NCI-H146 treated with DMSO at 0.1 percent for 48 hours (cell line): ENCODE data around the gene ZSWIM4.
A peak's percentile ranks its signal among the peaks of the same experiment; 100 is the strongest.
"Not testable (repeated sequence)": the region's sequence is repeated elsewhere in the genome, so short reads cannot be mapped to it uniquely, and the experiment has no call there.

Source experiments
- DNase-seq: peaks from one replicate; lab custom pipeline; 2025; ENCODE audit not compliant: unreplicated experiment; lab: John Stamatoyannopoulos, UW

ZSWIM4 gene

GRCh38 chr19:13774217-13775191 is 20.7 kb upstream of the ZSWIM4 start, which contains the start of gene C19orf53:
Gene C19orf53, plus strand, starts transcription at chr19:13774456. Its CDS starts 22 bp downstream, at chr19:13774478.
- peak; percentile 92 for DNase-seq

- DNase-seq, result no peak
Measured at GRCh38 chr19:13778398-13778797, 16.8 kb upstream of the ZSWIM4 start.

- no peak for DNase-seq
Measured at GRCh38 chr19:13778847-13779246, 16.4 kb upstream of the ZSWIM4 start.

DNA sequence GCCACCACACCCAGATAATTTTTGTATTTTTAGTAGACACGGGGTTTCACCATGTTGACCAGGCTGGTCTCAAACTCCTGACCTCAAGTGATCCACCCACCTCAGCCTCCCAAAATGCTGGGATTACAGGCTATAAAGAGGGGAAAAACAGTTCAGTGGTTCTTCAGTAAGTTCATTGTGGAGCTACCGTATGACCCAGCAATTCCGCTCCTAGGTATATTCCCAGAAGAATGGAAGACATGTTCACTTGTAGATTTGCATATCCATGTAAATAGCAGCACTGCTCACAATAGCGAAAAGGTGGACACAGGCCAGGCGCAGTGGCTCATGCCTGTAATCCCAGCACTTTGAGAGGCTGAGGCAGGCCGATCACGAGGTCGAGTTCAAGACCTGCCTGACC is 15.4 kb upstream of the ZSWIM4 start:
- not testable (repeated sequence) for DNase-seq

GRCh38 chr19:13781547-13781946 is 13.7 kb upstream of the ZSWIM4 start:
- no peak for DNase-seq

- no peak for DNase-seq
Measured at GRCh38 chr19:13782537-13782936, 12.7 kb upstream of the ZSWIM4 start.

DNA sequence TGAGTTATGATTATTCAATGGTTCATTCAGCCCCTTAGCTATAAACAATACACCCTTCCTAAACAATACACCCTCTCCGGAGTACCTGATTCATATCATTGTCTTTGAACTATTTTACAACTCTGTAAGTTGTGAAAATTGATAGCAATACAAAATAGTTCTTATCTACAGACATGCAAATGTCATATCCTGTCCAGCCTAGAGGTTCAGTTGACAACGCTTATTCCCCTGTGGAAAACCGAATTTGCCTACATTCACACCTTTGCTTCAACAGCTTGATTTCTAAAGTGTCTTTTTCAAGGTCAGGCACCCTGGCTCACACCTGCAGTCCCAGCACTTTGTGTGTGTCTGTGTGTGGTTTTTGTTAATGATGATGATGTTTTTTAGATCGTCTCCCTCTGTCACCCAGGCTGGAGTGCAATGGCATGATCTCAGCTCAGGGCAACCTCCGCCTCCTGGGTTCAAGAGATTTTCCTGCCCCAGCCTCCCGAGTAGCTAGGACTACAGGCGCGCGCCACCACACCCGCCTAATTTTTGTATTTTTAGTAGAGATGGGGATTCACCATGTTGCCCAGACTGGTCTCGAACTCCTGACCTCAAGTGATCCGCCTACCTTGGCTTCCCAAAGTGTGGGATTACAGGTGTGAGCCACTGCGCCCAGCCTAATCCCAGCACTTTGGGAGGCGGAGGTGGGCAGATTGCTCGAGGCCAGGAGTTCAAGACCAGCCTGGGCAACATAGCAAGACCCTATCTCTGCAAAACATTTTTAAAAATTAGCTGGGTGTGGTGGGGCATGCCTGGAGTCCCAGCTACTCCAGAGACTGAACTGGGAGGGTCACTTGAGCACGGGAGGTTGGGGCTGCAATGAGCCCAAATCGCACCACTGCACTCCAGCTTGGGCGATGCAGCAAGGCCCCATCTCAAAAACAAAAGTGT is 11.4 kb upstream of the ZSWIM4 start:
- DNase-seq, result no peak

GRCh38 chr19:13784731-13785452 is 10.4 kb upstream of the ZSWIM4 start:
- peak; percentile 25 for DNase-seq

DNA sequence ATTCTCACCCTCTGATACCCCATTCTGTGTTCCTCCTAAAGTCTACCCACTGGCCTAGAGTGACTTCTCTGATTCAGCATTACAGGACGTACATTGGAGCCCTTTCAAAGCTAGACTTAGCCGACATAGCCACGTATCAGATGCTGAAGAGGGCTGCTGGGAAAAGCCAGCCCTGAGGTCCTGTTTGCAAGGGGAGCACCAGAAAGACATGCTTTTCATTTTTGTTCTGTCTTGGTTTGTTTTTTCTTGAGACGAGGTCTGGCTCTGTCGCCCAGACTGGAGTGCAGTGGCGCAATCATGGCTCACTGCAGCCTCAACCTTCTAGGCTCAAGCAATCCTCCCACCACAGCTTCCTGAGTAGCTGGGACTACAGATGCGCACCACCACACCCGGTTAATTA is 6.3 kb upstream of the ZSWIM4 start:
- no peak for DNase-seq

DNA sequence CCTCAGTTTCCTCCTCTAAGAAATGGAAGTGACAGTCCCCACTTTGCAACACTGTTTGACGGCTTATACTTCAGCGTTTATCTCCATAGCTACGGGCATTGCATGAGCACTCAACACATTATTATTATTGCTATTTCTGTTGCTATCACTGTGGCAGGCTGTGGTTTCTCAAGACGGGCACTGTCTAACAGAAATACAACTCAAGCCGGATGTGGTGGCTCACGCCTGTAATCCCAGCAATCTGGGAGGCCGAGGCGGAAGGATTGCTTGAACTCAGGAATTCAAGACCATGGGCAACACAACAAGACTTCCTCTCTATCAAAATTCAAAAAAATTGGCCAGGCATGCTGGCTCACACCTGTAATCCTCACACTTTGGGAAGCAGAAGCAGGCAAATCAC is 4.9 kb upstream of the ZSWIM4 start:
- no peak for DNase-seq

GRCh38 chr19:13793317-13793716 is 1.9 kb upstream of the ZSWIM4 start:
- DNase-seq, result not testable (repeated sequence)

DNA sequence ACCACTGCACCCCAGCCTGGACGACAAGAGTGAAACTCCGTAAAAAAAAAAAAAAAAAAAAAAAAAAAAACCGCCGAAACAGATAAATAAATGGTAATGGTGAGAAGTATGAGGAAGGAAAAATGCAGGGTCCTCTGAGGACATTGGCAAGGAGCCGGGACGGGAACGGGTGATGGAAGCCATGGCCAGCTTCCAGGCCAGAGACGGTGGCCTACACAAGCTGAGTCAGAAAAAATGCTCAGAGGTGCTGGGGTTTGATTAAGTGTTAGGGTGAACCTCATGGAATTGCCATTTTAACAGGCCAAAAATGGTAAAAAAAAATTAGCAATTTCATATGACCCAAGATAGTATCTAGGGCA is 866 bp upstream of the ZSWIM4 start:
- DNase-seq, result no peak

DNA sequence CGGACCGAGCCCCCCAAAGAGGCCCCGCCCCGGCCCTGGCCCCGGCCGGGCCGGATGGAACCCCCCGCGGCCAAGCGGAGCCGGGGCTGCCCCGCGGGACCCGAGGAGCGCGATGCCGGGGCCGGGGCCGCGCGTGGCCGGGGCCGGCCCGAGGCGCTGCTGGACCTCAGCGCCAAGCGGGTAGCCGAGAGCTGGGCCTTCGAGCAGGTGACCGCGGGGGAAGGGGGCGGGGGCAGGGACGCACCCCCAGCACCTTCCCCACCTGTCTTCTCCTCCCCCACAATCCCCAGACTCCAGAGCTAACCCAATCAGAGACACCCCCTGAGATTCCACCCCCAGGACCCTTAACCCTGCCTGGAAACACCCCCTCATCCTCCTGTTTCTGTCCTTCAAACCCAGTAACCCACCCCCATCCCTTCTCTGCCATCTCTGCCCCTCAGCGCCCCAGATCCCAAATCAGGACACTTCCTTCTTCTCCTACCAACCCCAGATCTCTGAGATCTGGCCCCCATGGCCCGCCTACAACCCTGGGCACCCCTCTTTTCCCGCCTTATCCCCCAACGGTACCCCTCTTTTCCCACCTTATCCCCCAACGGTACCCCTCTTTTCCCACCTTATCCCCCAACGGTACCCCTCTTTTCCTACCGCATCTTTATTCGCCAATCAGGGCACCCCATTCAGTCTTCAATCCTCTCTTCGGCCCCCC is 505 bp downstream of the ZSWIM4 start:
- no peak for DNase-seq

DNA sequence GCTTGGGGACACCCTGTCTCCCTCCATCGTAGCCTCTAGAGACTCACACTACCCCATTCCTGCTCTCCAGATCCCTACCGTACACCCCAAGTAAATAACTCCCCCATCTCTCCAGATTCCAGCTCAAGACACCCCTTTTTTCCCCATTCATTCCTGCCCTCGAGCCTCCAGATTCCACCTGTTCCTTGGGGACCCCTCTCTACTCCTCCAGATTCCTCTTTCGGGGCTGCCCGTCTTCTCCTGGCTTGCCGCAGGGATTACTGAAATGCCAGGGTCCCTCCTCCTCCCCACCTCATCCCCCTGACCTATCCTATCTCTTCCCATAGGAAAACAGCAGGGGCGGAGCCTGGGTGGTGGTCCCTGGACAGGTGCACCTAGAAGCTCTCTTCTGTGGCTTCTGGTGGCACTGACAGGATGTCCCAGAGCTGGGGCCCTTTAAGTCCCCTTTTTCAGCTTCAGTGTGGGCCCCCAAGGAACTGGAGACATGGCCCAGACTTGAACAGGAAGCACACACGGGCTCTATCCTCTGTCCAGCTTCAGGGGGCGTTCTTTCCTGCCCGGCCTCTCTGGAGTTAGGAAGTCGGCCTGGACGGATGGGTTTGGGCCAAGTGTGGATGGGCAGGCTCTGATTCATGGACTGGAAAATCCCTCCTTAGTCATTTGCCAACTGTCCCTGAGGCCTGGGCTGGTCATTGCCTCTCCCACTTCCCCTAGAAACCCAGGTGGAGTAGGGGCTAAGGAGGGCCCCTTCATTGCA is 1.2 kb downstream of the ZSWIM4 start:
- DNase-seq, result no peak

- no peak for DNase-seq
Measured at GRCh38 chr19:13797058-13797440, 1.8 kb downstream of the ZSWIM4 start.

DNA sequence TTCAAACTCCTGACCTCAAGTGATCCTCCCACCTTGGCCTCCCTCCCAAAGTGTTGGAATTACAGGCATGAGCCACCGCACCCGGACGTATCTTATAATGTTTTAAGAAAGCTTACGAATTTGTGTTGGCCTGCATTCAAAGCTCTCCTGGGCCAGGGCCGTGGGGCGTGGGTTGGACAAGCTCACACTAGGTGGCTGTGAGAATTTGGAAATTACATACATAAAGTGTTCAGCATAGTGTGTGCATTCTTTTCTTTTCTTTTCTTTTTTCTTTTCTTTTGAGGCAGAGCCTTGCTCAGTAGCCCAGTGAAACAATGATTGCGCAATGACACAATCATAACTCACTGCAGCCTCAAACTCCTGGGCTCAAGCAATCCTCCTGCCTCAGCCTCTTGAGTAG is 2.6 kb downstream of the ZSWIM4 start:
- DNase-seq, result no peak

DNA sequence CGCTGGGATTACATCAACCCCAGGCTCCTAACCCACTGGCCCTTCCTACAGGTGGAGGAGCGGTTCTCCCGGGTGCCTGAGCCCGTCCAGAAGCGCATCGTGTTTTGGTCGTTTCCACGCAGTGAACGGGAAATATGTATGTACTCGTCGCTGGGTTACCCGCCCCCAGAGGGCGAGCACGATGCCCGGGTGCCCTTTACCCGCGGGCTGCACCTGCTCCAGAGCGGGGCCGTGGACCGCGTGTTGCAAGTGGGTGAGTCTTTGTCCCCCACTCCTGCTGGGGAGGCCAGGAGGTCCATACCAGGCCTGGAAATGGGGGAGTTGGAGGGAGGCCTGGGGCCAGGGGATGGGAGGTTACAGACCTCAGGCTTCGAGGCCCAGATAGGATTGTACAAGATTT is 4.4 kb downstream of the ZSWIM4 start:
- DNase-seq, result no peak

- no peak for DNase-seq
Measured at GRCh38 chr19:13803038-13803437, 7.8 kb downstream of the ZSWIM4 start.

DNA sequence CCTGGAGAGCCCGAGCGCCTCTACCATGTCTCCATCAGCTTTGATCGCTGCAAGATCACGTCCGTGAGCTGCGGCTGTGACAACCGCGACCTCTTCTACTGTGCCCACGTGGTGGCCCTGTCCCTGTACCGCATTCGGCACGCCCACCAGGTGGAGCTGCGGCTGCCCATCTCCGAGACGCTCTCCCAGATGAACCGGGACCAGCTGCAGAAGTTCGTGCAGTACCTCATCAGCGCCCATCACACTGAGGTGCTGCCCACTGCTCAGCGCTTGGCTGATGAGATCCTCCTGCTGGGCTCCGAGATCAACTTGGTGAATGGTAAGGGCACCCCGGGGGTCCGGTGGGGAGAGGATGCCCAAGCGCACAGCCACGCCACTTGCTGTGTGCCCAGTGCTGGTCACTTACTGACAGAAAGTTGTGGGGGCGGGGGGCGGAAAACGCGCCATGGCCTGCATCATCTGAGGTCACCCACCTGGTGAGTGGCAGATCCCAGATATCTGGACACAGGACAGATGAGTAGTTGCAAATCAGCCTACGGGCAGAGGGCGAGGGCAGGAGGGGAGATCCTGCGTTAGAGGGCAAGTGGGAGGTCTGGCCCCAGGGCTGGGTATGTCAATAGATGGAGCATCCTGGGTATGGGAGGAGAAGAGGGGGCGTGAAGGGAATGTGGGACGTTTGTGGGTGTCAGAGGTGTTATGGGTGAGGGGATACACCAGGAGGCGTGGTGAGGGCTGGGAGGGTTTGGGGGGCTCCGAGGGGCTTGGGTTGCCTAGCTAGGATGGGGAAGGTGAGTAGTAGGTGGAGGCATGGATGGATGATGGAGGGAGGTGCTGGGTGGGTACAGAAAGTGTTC is 9.8 kb downstream of the ZSWIM4 start:
- no peak for DNase-seq
